Bone marrow (tissue), 2 donors: Measurements from ENCODE around the gene FOXN3.
A peak's percentile ranks its signal among the peaks of the same experiment; 100 is the strongest.
"Not testable (repeated sequence)": the region's sequence is repeated elsewhere in the genome, so short reads cannot be mapped to it uniquely, and the experiment has no call there.

Source experiments
- DNase-seq, 2 donors: peaks; one replicate each; lab custom pipeline; 2025; lab: John Stamatoyannopoulos, UW

Gene FOXN3

GRCh38 chr14:89303456-89304435 lies 113.3 kb downstream of the FOXN3 start:
- peak; percentile 4 to 84 for DNase-seq

- no peak for DNase-seq
Measured at GRCh38 chr14:89302396-89302950, 114.6 kb downstream of the FOXN3 start.

- DNase-seq = no peak
Measured at GRCh38 chr14:89299587-89299986, 117.4 kb downstream of the FOXN3 start.

GRCh38 chr14:89298056-89298834 lies 118.8 kb downstream of the FOXN3 start:
- no peak for DNase-seq

- DNase-seq = no peak
Measured at GRCh38 chr14:89296281-89296745, 120.7 kb downstream of the FOXN3 start.

GRCh38 chr14:89294872-89295271 lies 122.2 kb downstream of the FOXN3 start:
- no peak for DNase-seq

- DNase-seq = not testable (repeated sequence)
Measured at GRCh38 chr14:89294469-89294868, 122.6 kb downstream of the FOXN3 start.

GRCh38 chr14:89294060-89294459 lies 123.0 kb downstream of the FOXN3 start:
- no peak for DNase-seq

GRCh38 chr14:89293314-89293916 lies 123.6 kb downstream of the FOXN3 start:
- DNase-seq = no peak

GRCh38 chr14:89292579-89293313 lies 124.3 kb downstream of the FOXN3 start:
- no peak for DNase-seq

GRCh38 chr14:89291351-89291940 lies 125.6 kb downstream of the FOXN3 start:
- DNase-seq = no peak

- no peak for DNase-seq
Measured at GRCh38 chr14:89290813-89291212, 126.2 kb downstream of the FOXN3 start.

- no peak for DNase-seq
Measured at GRCh38 chr14:89289477-89289876, 127.6 kb downstream of the FOXN3 start.

- DNase-seq = no peak
Measured at GRCh38 chr14:89288114-89288513, 128.9 kb downstream of the FOXN3 start.

- DNase-seq = no peak
Measured at GRCh38 chr14:89284333-89285058, 132.5 kb downstream of the FOXN3 start.

GRCh38 chr14:89283327-89284060 lies 133.5 kb downstream of the FOXN3 start:
- no peak for DNase-seq

- no peak for DNase-seq
Measured at GRCh38 chr14:89282191-89282590, 134.8 kb downstream of the FOXN3 start.

- DNase-seq = no peak
Measured at GRCh38 chr14:89280600-89280999, 136.4 kb downstream of the FOXN3 start.

GRCh38 chr14:89279649-89280232 lies 137.3 kb downstream of the FOXN3 start:
- no peak for DNase-seq
